ENCODE data around the gene GALNT17. TPM values are rescaled to one million over a fixed set of nuclear protein-coding genes. Genes with fewer than 3 reads are reported as not detected.

GALNT17 gene
- total RNA-seq, 1 experiment from 2014 or later = not detected

DNA sequence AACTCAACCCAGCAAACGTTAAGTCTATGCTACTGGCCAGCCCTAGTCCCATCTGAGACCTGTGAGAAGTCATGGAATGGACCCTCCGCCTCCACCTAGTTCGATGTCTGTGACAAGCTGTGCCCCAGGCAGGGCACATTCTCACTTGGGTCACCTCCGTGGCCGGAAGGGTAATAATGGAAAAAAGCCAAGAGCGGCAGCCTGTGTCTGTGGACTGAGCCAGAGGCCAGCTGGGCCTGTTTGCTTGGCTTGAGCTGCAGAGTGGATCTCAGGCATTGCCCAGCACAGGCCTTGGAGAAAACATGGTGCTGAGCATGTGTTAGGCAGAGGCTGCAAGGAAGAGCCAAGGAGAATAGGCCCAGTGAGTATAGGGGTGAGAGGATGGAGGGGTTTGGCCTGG is 97.8 kb downstream of the GALNT17 start:
- Histone ChIP-seq H3K4me1 (ENCODE audit: control insufficient read depth, insufficient read depth, low read length) (no peaks in the 10 kb centered on the region), H3K4me3 (ENCODE audit: low read depth in 2 of 2, low read length in 2 of 2) (no peak overlapping the region), H3K9me3 (ENCODE audit: control insufficient read depth, insufficient read depth, low read depth, low read length) (no peaks in the 10 kb centered on the region), H3K36me3 (ENCODE audit: control insufficient read depth, insufficient read depth, low read length) (no peaks in the 10 kb centered on the region), H3K27ac (ENCODE audit: low read length) (no peak overlapping the region), H3K27me3 (ENCODE audit: control insufficient read depth, insufficient read depth, low read length) (no peaks in the 10 kb centered on the region)
- in situ Hi-C loops (cut with HindIII; ENCODE audit: low pct_unique_long_range_greater_than_20kb, low sequenced_read_pairs) = no loop called here
- CTCF ChIA-PET = no interaction called here
- POLR2A ChIA-PET = no interaction called here
- intact Hi-C loops (cut with micrococcal nuclease; ENCODE audit: unreplicated experiment) = no loop called here
- TF ChIP-seq TCF7L2 (IDR thresholded peaks at IDR 0.05; ENCODE audit: low read depth, low read length) = no peak
- TF ChIP-seq, protein P1, sequence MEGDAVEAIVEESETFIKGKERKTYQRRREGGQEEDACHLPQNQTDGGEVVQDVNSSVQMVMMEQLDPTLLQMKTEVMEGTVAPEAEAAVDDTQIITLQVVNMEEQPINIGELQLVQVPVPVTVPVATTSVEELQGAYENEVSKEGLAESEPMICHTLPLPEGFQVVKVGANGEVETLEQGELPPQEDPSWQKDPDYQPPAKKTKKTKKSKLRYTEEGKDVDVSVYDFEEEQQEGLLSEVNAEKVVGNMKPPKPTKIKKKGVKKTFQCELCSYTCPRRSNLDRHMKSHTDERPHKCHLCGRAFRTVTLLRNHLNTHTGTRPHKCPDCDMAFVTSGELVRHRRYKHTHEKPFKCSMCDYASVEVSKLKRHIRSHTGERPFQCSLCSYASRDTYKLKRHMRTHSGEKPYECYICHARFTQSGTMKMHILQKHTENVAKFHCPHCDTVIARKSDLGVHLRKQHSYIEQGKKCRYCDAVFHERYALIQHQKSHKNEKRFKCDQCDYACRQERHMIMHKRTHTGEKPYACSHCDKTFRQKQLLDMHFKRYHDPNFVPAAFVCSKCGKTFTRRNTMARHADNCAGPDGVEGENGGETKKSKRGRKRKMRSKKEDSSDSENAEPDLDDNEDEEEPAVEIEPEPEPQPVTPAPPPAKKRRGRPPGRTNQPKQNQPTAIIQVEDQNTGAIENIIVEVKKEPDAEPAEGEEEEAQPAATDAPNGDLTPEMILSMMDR (IDR thresholded peaks at IDR 0.05) = no peak
- no peak for TF ChIP-seq SIN3A (IDR thresholded peaks at IDR 0.05; ENCODE audit: borderline replicate concordance, insufficient read depth, low read depth, low read length)
- TF ChIP-seq, protein P2, sequence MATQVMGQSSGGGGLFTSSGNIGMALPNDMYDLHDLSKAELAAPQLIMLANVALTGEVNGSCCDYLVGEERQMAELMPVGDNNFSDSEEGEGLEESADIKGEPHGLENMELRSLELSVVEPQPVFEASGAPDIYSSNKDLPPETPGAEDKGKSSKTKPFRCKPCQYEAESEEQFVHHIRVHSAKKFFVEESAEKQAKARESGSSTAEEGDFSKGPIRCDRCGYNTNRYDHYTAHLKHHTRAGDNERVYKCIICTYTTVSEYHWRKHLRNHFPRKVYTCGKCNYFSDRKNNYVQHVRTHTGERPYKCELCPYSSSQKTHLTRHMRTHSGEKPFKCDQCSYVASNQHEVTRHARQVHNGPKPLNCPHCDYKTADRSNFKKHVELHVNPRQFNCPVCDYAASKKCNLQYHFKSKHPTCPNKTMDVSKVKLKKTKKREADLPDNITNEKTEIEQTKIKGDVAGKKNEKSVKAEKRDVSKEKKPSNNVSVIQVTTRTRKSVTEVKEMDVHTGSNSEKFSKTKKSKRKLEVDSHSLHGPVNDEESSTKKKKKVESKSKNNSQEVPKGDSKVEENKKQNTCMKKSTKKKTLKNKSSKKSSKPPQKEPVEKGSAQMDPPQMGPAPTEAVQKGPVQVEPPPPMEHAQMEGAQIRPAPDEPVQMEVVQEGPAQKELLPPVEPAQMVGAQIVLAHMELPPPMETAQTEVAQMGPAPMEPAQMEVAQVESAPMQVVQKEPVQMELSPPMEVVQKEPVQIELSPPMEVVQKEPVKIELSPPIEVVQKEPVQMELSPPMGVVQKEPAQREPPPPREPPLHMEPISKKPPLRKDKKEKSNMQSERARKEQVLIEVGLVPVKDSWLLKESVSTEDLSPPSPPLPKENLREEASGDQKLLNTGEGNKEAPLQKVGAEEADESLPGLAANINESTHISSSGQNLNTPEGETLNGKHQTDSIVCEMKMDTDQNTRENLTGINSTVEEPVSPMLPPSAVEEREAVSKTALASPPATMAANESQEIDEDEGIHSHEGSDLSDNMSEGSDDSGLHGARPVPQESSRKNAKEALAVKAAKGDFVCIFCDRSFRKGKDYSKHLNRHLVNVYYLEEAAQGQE (IDR thresholded peaks at IDR 0.05; ENCODE audit: insufficient read depth in 1 of 2, low read depth in 2 of 2, low read length in 1 of 2) = no peak
- TF ChIP-seq POLR2AphosphoS5 (IDR thresholded peaks at IDR 0.05; ENCODE audit: low read depth, low read length) = no peak
- no peak for DNase-seq (ENCODE audit: low read depth, low spot score)
- ATAC-seq = no peak
- BruUV-seq (replicated peaks) = no TSS peak

- H3K4me1 ChIP-seq (ENCODE audit: control insufficient read depth, insufficient read depth, low read length) = no peaks in the 10 kb centered on the region
- no peak for ATAC-seq
- BruUV-seq (replicated peaks) = no TSS peak
- intact Hi-C loops (cut with micrococcal nuclease; ENCODE audit: unreplicated experiment) (no loop called here), in situ Hi-C loops (cut with HindIII; ENCODE audit: low pct_unique_long_range_greater_than_20kb, low sequenced_read_pairs) (no loop called here)
- CTCF ChIA-PET = no interaction called here
- no peaks in the 10 kb centered on the region for H3K36me3 ChIP-seq (ENCODE audit: control insufficient read depth, insufficient read depth, low read length)
- no peak for DNase-seq (ENCODE audit: low read depth, low spot score)
- no peak overlapping the region for H3K27ac ChIP-seq (ENCODE audit: low read length)
- no peaks in the 10 kb centered on the region for H3K27me3 ChIP-seq (ENCODE audit: control insufficient read depth, insufficient read depth, low read length)
- H3K9me3 ChIP-seq (ENCODE audit: control insufficient read depth, insufficient read depth, low read depth, low read length) = no peaks in the 10 kb centered on the region
- H3K4me3 ChIP-seq (ENCODE audit: low read depth in 2 of 2, low read length in 2 of 2) = no peak overlapping the region
- POLR2A ChIA-PET = no interaction called here
- no peak for TF ChIP-seq SIN3A (IDR thresholded peaks at IDR 0.05; ENCODE audit: borderline replicate concordance, insufficient read depth, low read depth, low read length)
- no peak for TF ChIP-seq POLR2AphosphoS5 (IDR thresholded peaks at IDR 0.05; ENCODE audit: low read depth, low read length)
- TF ChIP-seq TCF7L2 (IDR thresholded peaks at IDR 0.05; ENCODE audit: low read depth, low read length) = no peak
- TF ChIP-seq, protein P1 (IDR thresholded peaks at IDR 0.05) = no peak
- TF ChIP-seq, protein P2 (IDR thresholded peaks at IDR 0.05; ENCODE audit: insufficient read depth in 1 of 2, low read depth in 2 of 2, low read length in 1 of 2) = no peak
Measured at GRCh38 chr7:71235253-71235652, 103.3 kb downstream of the GALNT17 start.
